Hematopoietic multipotent progenitor cell treated with erythropoietin and hydrocortisone succinate and interleukin-3 and kit ligand, for 8 days (in vitro differentiated cells): ENCODE measurements around the gene CALML3.

Experiments
- DNase-seq: peaks from one replicate; pipeline ENCODE4 v3.0.0-alpha.2; 2015

Gene CALML3

GRCh38 chr10:5492322-5492855 is 32.4 kb upstream of the CALML3 start:
- DNase-seq: no peak

GRCh38 chr10:5492929-5493576 is 31.7 kb upstream of the CALML3 start:
- DNase-seq: no peak

GRCh38 chr10:5493691-5494090 is 31.1 kb upstream of the CALML3 start:
- no peak for DNase-seq

- no peak for DNase-seq
Measured at GRCh38 chr10:5494611-5495010, 30.1 kb upstream of the CALML3 start.

GRCh38 chr10:5496261-5497250 is 28.2 kb upstream of the CALML3 start:
- no peak for DNase-seq

GRCh38 chr10:5497289-5497688 is 27.5 kb upstream of the CALML3 start:
- DNase-seq: no peak

- no peak for DNase-seq
Measured at GRCh38 chr10:5497948-5498730, 26.6 kb upstream of the CALML3 start.

- DNase-seq: no peak
Measured at GRCh38 chr10:5498791-5499492, 25.8 kb upstream of the CALML3 start.

GRCh38 chr10:5499493-5500140 is 25.1 kb upstream of the CALML3 start, which contains the start of gene CALML5:
CALML5 (minus strand) TSS chr10:5499570; CDS start chr10:5499438, 132 bp downstream.
- DNase-seq: no peak

- DNase-seq: no peak
Measured at GRCh38 chr10:5500162-5500670, 24.5 kb upstream of the CALML3 start.

- no peak for DNase-seq
Measured at GRCh38 chr10:5500910-5501309, 23.9 kb upstream of the CALML3 start.

GRCh38 chr10:5502061-5502521 is 22.7 kb upstream of the CALML3 start:
- no peak for DNase-seq

GRCh38 chr10:5502571-5503476 is 21.9 kb upstream of the CALML3 start:
- DNase-seq: no peak

GRCh38 chr10:5503477-5503835 is 21.3 kb upstream of the CALML3 start:
- no peak for DNase-seq

GRCh38 chr10:5504146-5505072 is 20.4 kb upstream of the CALML3 start:
- DNase-seq: no peak

- DNase-seq: no peak
Measured at GRCh38 chr10:5506246-5506645, 18.5 kb upstream of the CALML3 start.

- DNase-seq: no peak
Measured at GRCh38 chr10:5506751-5507648, 17.8 kb upstream of the CALML3 start.

GRCh38 chr10:5507649-5508131 is 17.1 kb upstream of the CALML3 start:
- no peak for DNase-seq
